Endothelial cell of umbilical vein (primary cell): Measurements from ENCODE around the gene DMXL2.

Experiments
- FOS ChIP-seq: IDR thresholded peaks from 2 replicates; pipeline ENCODE4 v1.6.1; 2011; ENCODE audit warnings: mild to moderate bottlenecking, low read length, moderate library complexity, borderline replicate concordance; ENCODE audit not compliant: insufficient read depth
- JUN ChIP-seq: IDR thresholded peaks from 2 replicates; pipeline ENCODE4 v1.6.1; 2011; ENCODE audit warnings: borderline replicate concordance, low read depth; ENCODE audit not compliant: insufficient read length, insufficient read depth
- MAX ChIP-seq: IDR thresholded peaks from 2 replicates; pipeline ENCODE4 v1.6.1; 2011; ENCODE audit not compliant: insufficient read depth, insufficient read length
- MYC ChIP-seq: IDR thresholded peaks from one replicate; pipeline ENCODE4 v1.6.1; 2011; ENCODE audit warnings: mild to moderate bottlenecking, low read depth, low read length
- POLR2A ChIP-seq: IDR thresholded peaks from 2 replicates; pipeline ENCODE4 v1.6.1; 2012; ENCODE audit warnings: low read depth, mild to moderate bottlenecking, control low read depth, low read length
- POLR2AphosphoS5 ChIP-seq: IDR thresholded peaks from 2 replicates; pipeline ENCODE4 v1.6.1; 2012; ENCODE audit warnings: low read depth, mild to moderate bottlenecking, control low read depth, low read length, moderate library complexity; ENCODE audit not compliant: insufficient read depth
- TF ChIP-seq, protein P1 (sequence below), 2 donors: IDR thresholded peaks; 1 replicate in 1 of 2; 2 replicates in 1 of 2; pipeline ENCODE4 v1.5.1; 2011; ENCODE audit warnings: low read length in 2 of 2, mild to moderate bottlenecking in 2 of 2, moderate library complexity in 2 of 2, control low read depth in 1 of 2, inconsistent platforms in 1 of 2, low read depth in 1 of 2; ENCODE audit not compliant: insufficient read depth in 1 of 2; ENCODE audit errors: extremely low read depth in 1 of 2

- TF ChIP-seq, protein P1, sequence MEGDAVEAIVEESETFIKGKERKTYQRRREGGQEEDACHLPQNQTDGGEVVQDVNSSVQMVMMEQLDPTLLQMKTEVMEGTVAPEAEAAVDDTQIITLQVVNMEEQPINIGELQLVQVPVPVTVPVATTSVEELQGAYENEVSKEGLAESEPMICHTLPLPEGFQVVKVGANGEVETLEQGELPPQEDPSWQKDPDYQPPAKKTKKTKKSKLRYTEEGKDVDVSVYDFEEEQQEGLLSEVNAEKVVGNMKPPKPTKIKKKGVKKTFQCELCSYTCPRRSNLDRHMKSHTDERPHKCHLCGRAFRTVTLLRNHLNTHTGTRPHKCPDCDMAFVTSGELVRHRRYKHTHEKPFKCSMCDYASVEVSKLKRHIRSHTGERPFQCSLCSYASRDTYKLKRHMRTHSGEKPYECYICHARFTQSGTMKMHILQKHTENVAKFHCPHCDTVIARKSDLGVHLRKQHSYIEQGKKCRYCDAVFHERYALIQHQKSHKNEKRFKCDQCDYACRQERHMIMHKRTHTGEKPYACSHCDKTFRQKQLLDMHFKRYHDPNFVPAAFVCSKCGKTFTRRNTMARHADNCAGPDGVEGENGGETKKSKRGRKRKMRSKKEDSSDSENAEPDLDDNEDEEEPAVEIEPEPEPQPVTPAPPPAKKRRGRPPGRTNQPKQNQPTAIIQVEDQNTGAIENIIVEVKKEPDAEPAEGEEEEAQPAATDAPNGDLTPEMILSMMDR (IDR thresholded peaks at IDR 0.05; ENCODE audit: extremely low read depth in 1 of 2, insufficient read depth in 1 of 2, low read depth in 1 of 2, low read length in 2 of 2), result no peak
- TF ChIP-seq POLR2A (no peak), MAX (no peak), FOS (no peak), POLR2AphosphoS5 (no peak), JUN (no peak), MYC (no peak)
Measured at GRCh38 chr15:51403946-51404695, 218.4 kb downstream of the DMXL2 start.
